Liver (tissue), 9 donors: ENCODE data around the gene ZFYVE27. TPM values are rescaled to one million over a fixed set of nuclear protein-coding genes. Genes with fewer than 3 reads are reported as not detected.

ENCODE experiments used
- DNase-seq: peaks from one replicate; pipeline ENCODE4 v3.0.0-alpha.2; 2017; ENCODE audit warnings: low spot score
- H3K27ac ChIP-seq, 2 donors: one replicate each; pipeline ENCODE4 v1.7.0; 2013; ENCODE audit warnings: inconsistent platforms in 2 of 2, low read length in 2 of 2, control low read depth in 1 of 2, low read depth in 1 of 2, mild to moderate bottlenecking in 1 of 2
- H3K27me3 ChIP-seq, 4 donors: one replicate each; pipeline versions ENCODE4 v1.6.1 to v1.7.0; 2013; ENCODE audit warnings: low read length in 3 of 4, inconsistent platforms in 1 of 4, mild to moderate bottlenecking in 1 of 4, moderate library complexity in 1 of 4; ENCODE audit not compliant: control insufficient read depth in 4 of 4, insufficient read depth in 4 of 4
- H3K36me3 ChIP-seq, 4 donors: one replicate each; pipeline versions ENCODE4 v1.6.1 to v1.7.0; 2013; ENCODE audit warnings: low read length in 3 of 4, mild to moderate bottlenecking in 3 of 4, low read depth in 1 of 4, moderate library complexity in 1 of 4; ENCODE audit not compliant: control insufficient read depth in 4 of 4, insufficient read depth in 3 of 4
- H3K4me1 ChIP-seq, 4 donors: one replicate each; pipeline versions ENCODE4 v1.6.1 to v1.7.0; 2013; ENCODE audit warnings: low read length in 3 of 4, mild to moderate bottlenecking in 3 of 4, moderate library complexity in 1 of 4; ENCODE audit not compliant: control insufficient read depth in 4 of 4, insufficient read depth in 4 of 4
- H3K4me3 ChIP-seq, 3 donors: one replicate each; pipeline versions ENCODE4 v1.6.1 to v1.7.0; 2013; ENCODE audit warnings: low read length in 3 of 3, control low read depth in 1 of 3, low read depth in 1 of 3, mild to moderate bottlenecking in 1 of 3
- H3K9ac ChIP-seq, 2 donors: one replicate each; pipeline ENCODE4 v1.7.0; 2013; ENCODE audit warnings: low read length in 2 of 2, mild to moderate bottlenecking in 2 of 2, moderate library complexity in 2 of 2, control low read depth in 1 of 2, low read depth in 1 of 2
- H3K9me3 ChIP-seq, 4 donors: one replicate each; pipeline versions ENCODE4 v1.6.1 to v1.7.0; 2013; ENCODE audit warnings: low read length in 3 of 4; ENCODE audit not compliant: control insufficient read depth in 4 of 4
- ATF3 ChIP-seq: IDR thresholded peaks from 2 replicates; pipeline ENCODE4 v1.6.1; 2016; ENCODE audit warnings: antibody characterized with exemption
- EGR1 ChIP-seq, 2 donors: IDR thresholded peaks; 2 replicates each; pipeline ENCODE4 v1.6.1; 2016 to 2018; ENCODE audit warnings: antibody characterized with exemption in 2 of 2, low read depth in 2 of 2
- FOXA1 ChIP-seq: IDR thresholded peaks from 2 replicates; pipeline ENCODE4 v1.6.1; 2016; ENCODE audit warnings: antibody characterized with exemption
- FOXA2 ChIP-seq: IDR thresholded peaks from 2 replicates; pipeline ENCODE4 v1.6.1; 2016; ENCODE audit warnings: antibody characterized with exemption
- HNF4A ChIP-seq, 2 donors: conservative IDR thresholded peaks; 2 replicates each; pipeline ENCODE4 v1.6.1; 2016; ENCODE audit warnings: antibody characterized with exemption in 2 of 2, mild to moderate bottlenecking in 2 of 2
- HNF4G ChIP-seq: IDR thresholded peaks from 2 replicates; pipeline ENCODE4 v1.6.1; 2016; ENCODE audit warnings: antibody characterized with exemption
- JUND ChIP-seq, 2 donors: IDR thresholded peaks; 2 replicates each; pipeline ENCODE4 v1.6.1; 2016; ENCODE audit warnings: antibody characterized with exemption in 2 of 2
- MAX ChIP-seq: IDR thresholded peaks from 2 replicates; pipeline ENCODE4 v1.6.1; 2016; ENCODE audit warnings: antibody characterized with exemption
- NR2F2 ChIP-seq: IDR thresholded peaks from 2 replicates; pipeline ENCODE4 v1.6.1; 2016; ENCODE audit warnings: antibody characterized with exemption
- RAD21 ChIP-seq, 2 donors: IDR thresholded peaks; 2 replicates each; pipeline ENCODE4 v1.6.1; 2016; ENCODE audit warnings: antibody characterized with exemption in 2 of 2, mild to moderate bottlenecking in 2 of 2
- REST ChIP-seq: IDR thresholded peaks from 2 replicates; pipeline ENCODE4 v1.6.1; 2016; ENCODE audit warnings: antibody characterized with exemption, mild to moderate bottlenecking
- RXRA ChIP-seq, 2 donors: IDR thresholded peaks; 2 replicates each; pipeline ENCODE4 v1.6.1; 2017 to 2018; ENCODE audit warnings: antibody characterized with exemption in 2 of 2, mild to moderate bottlenecking in 1 of 2
- SP1 ChIP-seq: IDR thresholded peaks from 2 replicates; pipeline ENCODE4 v1.6.1; 2018; ENCODE audit warnings: antibody characterized with exemption, mild to moderate bottlenecking
- TAF1 ChIP-seq: conservative IDR thresholded peaks from 2 replicates; pipeline ENCODE4 v1.6.1; 2016; ENCODE audit warnings: antibody characterized with exemption, mild to moderate bottlenecking
- YY1 ChIP-seq: IDR thresholded peaks from 2 replicates; pipeline ENCODE4 v1.6.1; 2016; ENCODE audit warnings: antibody characterized with exemption, mild to moderate bottlenecking
- ZBTB33 ChIP-seq: IDR thresholded peaks from 2 replicates; pipeline ENCODE4 v1.6.1; 2016; ENCODE audit warnings: antibody characterized with exemption
- WGBS: extraction: QIAGEN DNeasy Blood & Tissue Kit; methylation state at CpG from one replicate; pipeline ENCODE4 v1.1.7; 2013; 5-methylcytosine and 5-hydroxymethylcytosine counted together
- polyA plus RNA-seq, 2 donors: library from polyadenylated mRNA; stranded (reverse) in 1 of 2; unstranded in 1 of 2; fragments of 200-250 nt in 1 of 2; fragments of >200 nt in 1 of 2; fragmentation: Nextera tagmentation in 1 of 2; extraction: Ambion mirVana in 1 of 2; gene quantifications; one replicate each; pipeline versions ENCODE4 v1.2.1 to v1.2.3, GENCODE V29; 2013 to 2015
- total RNA-seq, 2 donors: library from RNA; depleted of rRNA; stranded (reverse); fragments of >200 nt; gene quantifications; one replicate each; pipeline ENCODE4 v1.2.3, GENCODE V29; 2014
- donor health status: healthy.
- donor health status: healthy.
- donor health status: healthy.
- donor health status: healthy.
- donor health status: healthy.

Gene ZFYVE27
- total and polyA plus RNA-seq, 4 donors, result 10.2 to 25.9 (median 13.1) TPM

GRCh38 chr10:97747573-97747972 is 10.6 kb downstream of the ZFYVE27 start:
- no peak overlapping the region for H3K4me3 ChIP-seq
- WGBS, result 94% methylated on average over 1 of the region's 1 CpG
- H3K9me3 ChIP-seq, result no peaks in the 10 kb centered on the region
- no peak for DNase-seq
- peaks cover 0 to 3% (median 0%) of the 10 kb centered on the region in 4 donors for H3K4me1 ChIP-seq
- no peak overlapping the region for H3K9ac ChIP-seq
- H3K27me3 ChIP-seq, result no peaks in the 10 kb centered on the region
- no peak overlapping the region for H3K27ac ChIP-seq
- H3K36me3 ChIP-seq, result peaks cover 20 to 80% (median 64%) of the 10 kb centered on the region in 4 donors
- TF ChIP-seq HNF4A (conservative IDR thresholded peaks at IDR 0.05) (no peak), YY1 (no peak), JUND (IDR thresholded peaks at IDR 0.05) (no peak), FOXA1 (no peak), SP1 (no peak), TAF1 (no peak), ATF3 (no peak)

- Histone ChIP-seq H3K4me1 (peaks cover 0 to 3% (median 0%) of the 10 kb centered on the region in 4 donors), H3K9ac (no peak overlapping the region), H3K36me3 (peaks cover 20 to 80% (median 62%) of the 10 kb centered on the region in 4 donors), H3K9me3 (no peaks in the 10 kb centered on the region), H3K27me3 (no peaks in the 10 kb centered on the region), H3K4me3 (no peak overlapping the region), H3K27ac (no peak overlapping the region)
- no peak for TF ChIP-seq HNF4A (conservative IDR thresholded peaks at IDR 0.05)
- TF ChIP-seq MAX, result no peak
- TF ChIP-seq FOXA1, result no peak
- no peak for TF ChIP-seq REST
- TF ChIP-seq YY1, result no peak
- WGBS, result 89% methylated on average over 10 of the region's 10 CpGs
- DNase-seq, result peak; percentile 33
These were observed 11.2 kb downstream of the ZFYVE27 start for GRCh38 chr10:97748116-97748515.

DNA sequence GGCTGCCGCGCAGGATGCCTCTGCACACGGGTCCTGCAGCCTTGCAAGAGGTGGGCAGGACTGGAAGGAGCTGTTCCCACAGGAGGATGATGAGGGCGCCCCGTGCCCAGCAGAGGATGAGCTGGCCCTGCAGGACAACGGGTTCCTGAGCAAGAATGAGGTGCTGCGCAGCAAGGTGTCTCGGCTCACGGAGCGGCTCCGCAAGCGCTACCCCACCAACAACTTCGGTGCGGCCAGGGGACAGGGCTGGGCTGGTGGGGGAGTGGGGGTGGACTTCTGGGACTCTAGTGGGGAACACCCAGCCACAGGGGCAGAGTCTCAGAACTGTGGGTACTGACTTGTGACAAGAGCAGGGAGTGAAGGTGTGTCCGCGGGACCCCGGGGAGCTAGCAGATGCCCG is 16.0 kb downstream of the ZFYVE27 start:
- H3K9me3 ChIP-seq, result no peaks in the 10 kb centered on the region
- no peak overlapping the region for H3K4me3 ChIP-seq
- peaks cover 31 to 96% (median 76%) of the 10 kb centered on the region in 4 donors for H3K36me3 ChIP-seq
- DNase-seq, result no peak
- no peak overlapping the region for H3K9ac ChIP-seq
- 97% methylated on average over 18 of the region's 18 CpGs for WGBS
- H3K4me1 ChIP-seq, result no peaks in the 10 kb centered on the region
- TF ChIP-seq ATF3, result no peak
- TF ChIP-seq HNF4A (conservative IDR thresholded peaks at IDR 0.05), result no peak
- no peak for TF ChIP-seq HNF4G
- no peak for TF ChIP-seq JUND (IDR thresholded peaks at IDR 0.05)
- TF ChIP-seq FOXA1, result no peak
- TF ChIP-seq FOXA2, result no peak
- TF ChIP-seq RXRA (IDR thresholded peaks at IDR 0.05), result no peak
- TF ChIP-seq SP1, result no peak
- no peak for TF ChIP-seq YY1
- TF ChIP-seq NR2F2, result no peak
- TF ChIP-seq REST, result no peak
- TF ChIP-seq RAD21 (IDR thresholded peaks at IDR 0.05), result no peak
- no peak for TF ChIP-seq ZBTB33
- TF ChIP-seq EGR1 (IDR thresholded peaks at IDR 0.05; ENCODE audit: low read depth in 2 of 2), result no peak
- H3K27ac ChIP-seq, result no peak overlapping the region
- no peaks in the 10 kb centered on the region for H3K27me3 ChIP-seq
